GM10847 (cell line): Measurements from ENCODE around the gene SLMAP.

Experiments used
- POLR2A ChIP-seq: IDR thresholded peaks from 2 replicates; pipeline ENCODE4 v1.6.1; 2011; ENCODE audit not compliant: insufficient read length; ENCODE audit errors: extremely low read depth

SLMAP gene

GRCh38 chr3:57745101-57745500, 11.0 kb upstream of the SLMAP start:
- no peak for TF ChIP-seq POLR2A

GRCh38 chr3:57746156-57747010, 9.7 kb upstream of the SLMAP start:
- no peak for TF ChIP-seq POLR2A

- no peak for TF ChIP-seq POLR2A
Observed at GRCh38 chr3:57749542-57749941, 6.6 kb upstream of the SLMAP start.

GRCh38 chr3:57752307-57752706, 3.8 kb upstream of the SLMAP start:
- TF ChIP-seq POLR2A = no peak

- no peak for TF ChIP-seq POLR2A
Observed at GRCh38 chr3:57753016-57753415, 3.1 kb upstream of the SLMAP start.

- TF ChIP-seq POLR2A = no peak
Observed at GRCh38 chr3:57755368-57755675, 787 bp upstream of the SLMAP start.

- no peak for TF ChIP-seq POLR2A
Observed at GRCh38 chr3:57756528-57757401, 656 bp downstream of the SLMAP start.

GRCh38 chr3:57757642-57758297, 1.7 kb downstream of the SLMAP start:
- TF ChIP-seq POLR2A = no peak

GRCh38 chr3:57758686-57759085, 2.6 kb downstream of the SLMAP start:
- no peak for TF ChIP-seq POLR2A

- no peak for TF ChIP-seq POLR2A
Observed at GRCh38 chr3:57764794-57765193, 8.7 kb downstream of the SLMAP start.

GRCh38 chr3:57768595-57768994, 12.5 kb downstream of the SLMAP start:
- TF ChIP-seq POLR2A = no peak

- TF ChIP-seq POLR2A = no peak
Observed at GRCh38 chr3:57770009-57770827, 14.1 kb downstream of the SLMAP start.

GRCh38 chr3:57772251-57772650, 16.1 kb downstream of the SLMAP start:
- no peak for TF ChIP-seq POLR2A

- no peak for TF ChIP-seq POLR2A
Observed at GRCh38 chr3:57777774-57778173, 21.7 kb downstream of the SLMAP start.

- no peak for TF ChIP-seq POLR2A
Observed at GRCh38 chr3:57778494-57778893, 22.4 kb downstream of the SLMAP start.
